Effector memory CD8-positive, alpha-beta T cell (primary cell): ENCODE measurements around the gene MCRIP2.

Experiments
- ATAC-seq: fragments of 150-1000 bp; cut with Tn5 transposase; replicated peaks from 2 replicates; pipeline ENCODE4 v1.10.0; 2021; ENCODE audit warnings: mild to moderate bottlenecking, moderate library complexity
- DNase-seq, 3 experiments: peaks; one replicate each; pipeline ENCODE4 v3.0.0; 2021
- H3K27ac Mint-ChIP-seq, 2 donors: one replicate each; pipeline ENCODE4 v1.8.0; 2022; ENCODE audit warnings: mild to moderate bottlenecking in 2 of 2, mixed read lengths in 2 of 2, moderate library complexity in 2 of 2
- H3K27me3 Mint-ChIP-seq, 2 donors: one replicate each; pipeline ENCODE4 v1.8.0; 2022; ENCODE audit warnings: mixed read lengths in 2 of 2
- H3K36me3 Mint-ChIP-seq: one replicate; pipeline ENCODE4 v1.8.0; 2022; ENCODE audit warnings: mild to moderate bottlenecking, moderate library complexity, mixed read lengths; ENCODE audit not compliant: insufficient read depth
- H3K4me1 Mint-ChIP-seq, 2 donors: one replicate each; pipeline ENCODE4 v1.8.0; 2022; ENCODE audit warnings: low read depth in 2 of 2, mixed read lengths in 2 of 2
- H3K4me3 Mint-ChIP-seq, 2 donors: one replicate each; pipeline ENCODE4 v1.8.0; 2022; ENCODE audit warnings: mild to moderate bottlenecking in 2 of 2, mixed read lengths in 2 of 2, moderate library complexity in 2 of 2
- H3K9me3 Mint-ChIP-seq, 2 donors: one replicate each; pipeline ENCODE4 v1.8.0; 2022; ENCODE audit warnings: mixed read lengths in 2 of 2

The MCRIP2 gene

GRCh38 chr16:642189-643049, 791 bp downstream of the MCRIP2 start:
- Mint-ChIP-seq H3K4me1 (peaks cover 0 to 7% of the 10 kb centered on the region in 2 donors), H3K9me3 (no peaks in the 10 kb centered on the region), H3K36me3 (peaks cover 13% of the 10 kb centered on the region), H3K4me3 (peak overlapping the region; percentile 72), H3K27ac (peak overlapping the region in 1 of 2 donors; percentile 57), H3K27me3 (no peaks in the 10 kb centered on the region)
- DNase-seq (no peak), ATAC-seq (peak; percentile 52)

- Mint-ChIP-seq H3K9me3 (no peaks in the 10 kb centered on the region), H3K27ac (peak overlapping the region in 1 of 2 donors; percentile 57), H3K4me1 (peaks cover 0 to 5% of the 10 kb centered on the region in 2 donors), H3K27me3 (no peaks in the 10 kb centered on the region), H3K4me3 (peak overlapping the region; percentile 72), H3K36me3 (peaks cover 7% of the 10 kb centered on the region)
- no peak for DNase-seq
- no peak for ATAC-seq
Observed at GRCh38 chr16:643050-643368, 1.4 kb downstream of the MCRIP2 start.

GRCh38 chr16:644556-644955, 2.9 kb downstream of the MCRIP2 start:
- DNase-seq: no peak
- peaks cover 4% of the 10 kb centered on the region for H3K36me3 Mint-ChIP-seq
- peaks cover 0 to 5% of the 10 kb centered on the region in 2 donors for H3K4me1 Mint-ChIP-seq
- no peak for ATAC-seq
- peak overlapping the region; percentile 72 for H3K4me3 Mint-ChIP-seq
- H3K27ac Mint-ChIP-seq: no peak overlapping the region
- H3K27me3 Mint-ChIP-seq: no peaks in the 10 kb centered on the region
- no peaks in the 10 kb centered on the region for H3K9me3 Mint-ChIP-seq

- Mint-ChIP-seq H3K4me3 (no peak overlapping the region), H3K4me1 (peaks cover 0 to 5% of the 10 kb centered on the region in 2 donors), H3K36me3 (peaks cover 9% of the 10 kb centered on the region), H3K27me3 (no peaks in the 10 kb centered on the region), H3K27ac (no peak overlapping the region), H3K9me3 (no peaks in the 10 kb centered on the region)
- DNase-seq (no peak), ATAC-seq (no peak)
Observed at GRCh38 chr16:645852-646678, 4.4 kb downstream of the MCRIP2 start.

- peaks cover 0 to 5% of the 10 kb centered on the region in 2 donors for H3K4me1 Mint-ChIP-seq
- H3K9me3 Mint-ChIP-seq: no peaks in the 10 kb centered on the region
- ATAC-seq: no peak
- peak overlapping the region in 1 of 2 donors; percentile 20 for H3K27ac Mint-ChIP-seq
- no peak for DNase-seq
- H3K4me3 Mint-ChIP-seq: no peak overlapping the region
- no peaks in the 10 kb centered on the region for H3K27me3 Mint-ChIP-seq
- peaks cover 9% of the 10 kb centered on the region for H3K36me3 Mint-ChIP-seq
Observed at GRCh38 chr16:646679-647172, 5.1 kb downstream of the MCRIP2 start.

- Mint-ChIP-seq H3K4me1 (peaks cover 0 to 5% of the 10 kb centered on the region in 2 donors), H3K9me3 (no peaks in the 10 kb centered on the region), H3K27me3 (no peaks in the 10 kb centered on the region), H3K36me3 (peaks cover 9% of the 10 kb centered on the region), H3K27ac (peak overlapping the region in 1 of 2 donors; percentile 20), H3K4me3 (no peak overlapping the region)
- ATAC-seq (no peak), DNase-seq (no peak)
Observed at GRCh38 chr16:647173-647902, 5.7 kb downstream of the MCRIP2 start.

- ATAC-seq: no peak
- peaks cover 0 to 3% of the 10 kb centered on the region in 2 donors for H3K4me1 Mint-ChIP-seq
Observed at GRCh38 chr16:648071-648780, 6.6 kb downstream of the MCRIP2 start.

GRCh38 chr16:648781-649589, 7.4 kb downstream of the MCRIP2 start, which contains the start of gene WDR90:
Gene WDR90, plus strand, starts transcription at chr16:649365. Its CDS starts 52 bp downstream, at chr16:649417.
- H3K4me3 Mint-ChIP-seq: peak within 1 kb of the TSS; percentile 63 to 74
- H3K27me3 Mint-ChIP-seq: no peaks in the 10 kb centered on the region
- H3K9me3 Mint-ChIP-seq: no peaks in the 10 kb centered on the region
- ATAC-seq: peak; percentile 98
- peak; percentile 88 to 90 (median 90) for DNase-seq
- H3K36me3 Mint-ChIP-seq: peaks cover 6% of the 10 kb centered on the region
- peaks cover 0 to 2% of the 10 kb centered on the region in 2 donors for H3K4me1 Mint-ChIP-seq
- H3K27ac Mint-ChIP-seq: peak within 1 kb of the TSS; percentile 41 to 80

More at GRCh38 chr16:648071-648780, 6.6 kb downstream of the MCRIP2 start:
- no peak for DNase-seq
- Mint-ChIP-seq H3K27me3 (no peaks in the 10 kb centered on the region), H3K27ac (peak overlapping the region; percentile 41 to 80), H3K36me3 (peaks cover 9% of the 10 kb centered on the region), H3K9me3 (no peaks in the 10 kb centered on the region), H3K4me3 (peak overlapping the region; percentile 63 to 74)

GRCh38 chr16:649631-650030, 8.0 kb downstream of the MCRIP2 start:
- Mint-ChIP-seq H3K9me3 (no peaks in the 10 kb centered on the region), H3K4me1 (no peaks in the 10 kb centered on the region), H3K27me3 (no peaks in the 10 kb centered on the region), H3K36me3 (peaks cover 6% of the 10 kb centered on the region), H3K4me3 (peak overlapping the region; percentile 60 to 70), H3K27ac (no peak overlapping the region)
- peak; percentile 9 for ATAC-seq
- DNase-seq: no peak

- H3K4me3 Mint-ChIP-seq: peak overlapping the region; percentile 21 to 33
- DNase-seq (no peak), ATAC-seq (no peak)
- H3K27ac Mint-ChIP-seq: no peak overlapping the region
- peaks cover 6% of the 10 kb centered on the region for H3K36me3 Mint-ChIP-seq
- H3K9me3 Mint-ChIP-seq: no peaks in the 10 kb centered on the region
- H3K4me1 Mint-ChIP-seq: no peaks in the 10 kb centered on the region
- H3K27me3 Mint-ChIP-seq: no peaks in the 10 kb centered on the region
Observed at GRCh38 chr16:651844-652243, 10.2 kb downstream of the MCRIP2 start.

- no peak for ATAC-seq
- Mint-ChIP-seq H3K27me3 (no peaks in the 10 kb centered on the region), H3K9me3 (no peaks in the 10 kb centered on the region), H3K36me3 (peaks cover 6% of the 10 kb centered on the region), H3K27ac (no peak overlapping the region), H3K4me3 (no peak overlapping the region), H3K4me1 (no peaks in the 10 kb centered on the region)
- DNase-seq: no peak
Observed at GRCh38 chr16:652454-653305, 11.1 kb downstream of the MCRIP2 start.
